Activated CD4-positive, alpha-beta T cell treated with anti-CD3 and anti-CD28 coated beads, Interleukin-2, amount 50 U/mL, for 24 hours (primary cell): Measurements from ENCODE around the gene PLPPR3.
"Not testable (repeated sequence)": the region's sequence is repeated elsewhere in the genome, so short reads cannot be mapped to it uniquely, and the experiment has no call there.

Source experiments
- DNase-seq, 2 donors: peaks; one replicate each; pipeline ENCODE4 v3.0.0-alpha.2; 2020; ENCODE audit warnings: low read depth in 1 of 2, low spot score in 1 of 2

Gene PLPPR3

GRCh38 chr19:854549-854948 is 32.8 kb upstream of the PLPPR3 start:
- no peak for DNase-seq

- DNase-seq, result not testable (repeated sequence)
Measured at GRCh38 chr19:853614-854220, 32.0 kb upstream of the PLPPR3 start.

GRCh38 chr19:853014-853585 is 31.3 kb upstream of the PLPPR3 start:
- DNase-seq, result no peak

- no peak for DNase-seq
Measured at GRCh38 chr19:852136-853013, 30.6 kb upstream of the PLPPR3 start, which contains the start of gene ELANE. ELANE (plus strand) TSS chr19:852303; CDS start chr19:852329, 26 bp downstream.

GRCh38 chr19:850979-851335 is 29.2 kb upstream of the PLPPR3 start:
- DNase-seq, result no peak

GRCh38 chr19:850221-850978 is 28.6 kb upstream of the PLPPR3 start:
- no peak for DNase-seq

- not testable (repeated sequence) for DNase-seq
Measured at GRCh38 chr19:849195-849594, 27.4 kb upstream of the PLPPR3 start.

- no peak for DNase-seq
Measured at GRCh38 chr19:848386-848921, 26.7 kb upstream of the PLPPR3 start.

- no peak for DNase-seq
Measured at GRCh38 chr19:845707-846521, 24.2 kb upstream of the PLPPR3 start.

GRCh38 chr19:844546-844971 is 22.8 kb upstream of the PLPPR3 start:
- no peak for DNase-seq

GRCh38 chr19:843836-844545 is 22.2 kb upstream of the PLPPR3 start:
- no peak for DNase-seq

- no peak for DNase-seq
Measured at GRCh38 chr19:843180-843835, 21.6 kb upstream of the PLPPR3 start.

GRCh38 chr19:842802-843179 is 21.0 kb upstream of the PLPPR3 start:
- DNase-seq, result not testable (repeated sequence)

- no peak for DNase-seq
Measured at GRCh38 chr19:840519-841206, 18.9 kb upstream of the PLPPR3 start, which contains the start of gene PRTN3. PRTN3 (plus strand) TSS chr19:840999; CDS start chr19:841009, 10 bp downstream.

GRCh38 chr19:835210-835810 is 13.6 kb upstream of the PLPPR3 start:
- no peak for DNase-seq

- DNase-seq, result no peak
Measured at GRCh38 chr19:834216-834615, 12.5 kb upstream of the PLPPR3 start.

- DNase-seq, result no peak
Measured at GRCh38 chr19:831407-832369, 9.9 kb upstream of the PLPPR3 start.
